IMR-90 (cell line): Measurements from ENCODE around the gene WHRN. TPM values are rescaled to one million over a fixed set of nuclear protein-coding genes. Genes with fewer than 3 reads are reported as not detected.

ENCODE experiments used
- ATAC-seq: fragments of 200-7000 bp; cut with Tn5 transposase; 2 replicates; pipeline ENCODE4 v1.9.1; 2020; ENCODE audit warnings: low read depth, mild to moderate bottlenecking, moderate library complexity
- BruUV-seq: library from RNA; stranded (reverse); fragments of 400-500 nt; replicated peaks from 2 replicates; lab custom pipeline; 2021; lab: Mats Ljungman, UMichigan
- CTCF ChIA-PET: fragments of 300-600 bp; formaldehyde crosslinking; extraction: SDS; loops from one replicate; lab custom pipeline; 2021; ENCODE audit warnings: antibody characterized with exemption; lab: Yijun Ruan, JAX
- POLR2A ChIA-PET: fragments of 300-600 bp; sonication (Branson Sonifier 250); formaldehyde crosslinking; loops from one replicate; lab custom pipeline; 2022; ENCODE audit warnings: antibody characterized with exemption; ENCODE audit not compliant: unreplicated experiment; lab: Charles Lee
- DNase-seq: peaks from one replicate; pipeline ENCODE4 v3.0.0; 2013
- H2AFZ ChIP-seq: replicated peaks from 2 replicates; pipeline ENCODE3; 2013; ENCODE audit warnings: low read length, mild to moderate bottlenecking; ENCODE audit not compliant: poor library complexity
- H2AK5ac ChIP-seq: 2 replicates; pipeline ENCODE4 v1.6.1; 2013; ENCODE audit warnings: low read depth, low read length, inconsistent platforms
- H2AK9ac ChIP-seq: replicated peaks from 2 replicates; pipeline ENCODE3; 2013; ENCODE audit warnings: mild to moderate bottlenecking, low read depth, low read length, moderate library complexity; ENCODE audit not compliant: poor library complexity
- H2BK120ac ChIP-seq: 2 replicates; pipeline ENCODE4 v1.6.1; 2013; ENCODE audit warnings: low read depth, low read length, inconsistent platforms
- H2BK15ac ChIP-seq: 3 replicates; pipeline ENCODE4 v1.6.1; 2013; ENCODE audit warnings: low read depth, low read length, inconsistent platforms
- H2BK20ac ChIP-seq: 2 replicates; pipeline ENCODE4 v1.6.1; 2013; ENCODE audit warnings: low read depth, mild to moderate bottlenecking, inconsistent platforms, low read length, moderate library complexity
- H2BK5ac ChIP-seq: 2 replicates; pipeline ENCODE4 v1.6.1; 2013; ENCODE audit warnings: mild to moderate bottlenecking, low read depth, low read length, inconsistent platforms; ENCODE audit not compliant: poor library complexity, severe bottlenecking
- H3K14ac ChIP-seq: replicated peaks from 2 replicates; pipeline ENCODE4 v1.6.1; 2013; ENCODE audit warnings: low read depth, low read length, inconsistent platforms
- H3K18ac ChIP-seq: 2 replicates; pipeline ENCODE4 v1.6.1; 2013; ENCODE audit warnings: low read depth, low read length, control low read depth
- H3K23ac ChIP-seq: 2 replicates; pipeline ENCODE4 v1.6.1; 2013; ENCODE audit warnings: low read depth, low read length, inconsistent platforms
- H3K27ac ChIP-seq: 2 replicates; pipeline ENCODE4 v1.5.1; 2013; ENCODE audit warnings: mild to moderate bottlenecking, control low read depth, low read length; ENCODE audit not compliant: insufficient read depth
- H3K27me3 ChIP-seq: 2 replicates; pipeline ENCODE4 v1.6.1; 2013; ENCODE audit warnings: low read length; ENCODE audit not compliant: control insufficient read depth, insufficient read depth
- H3K36me3 ChIP-seq: 2 replicates; pipeline ENCODE4 v1.6.1; 2013; ENCODE audit warnings: low read length, mixed read lengths; ENCODE audit not compliant: control insufficient read depth, insufficient read depth
- H3K4ac ChIP-seq: 2 replicates; pipeline ENCODE4 v1.6.1; 2013; ENCODE audit warnings: low read depth, low read length, inconsistent platforms
- H3K4me1 ChIP-seq: 2 replicates; pipeline ENCODE4 v1.6.1; 2013; ENCODE audit warnings: low read length, mixed read lengths; ENCODE audit not compliant: control insufficient read depth, insufficient read depth
- H3K4me2 ChIP-seq: 2 replicates; pipeline ENCODE4 v1.6.1; 2013; ENCODE audit warnings: low read depth, mild to moderate bottlenecking, control low read depth, low read length, moderate library complexity
- H3K4me3 ChIP-seq: 2 replicates; pipeline ENCODE4 v1.5.1; 2013; ENCODE audit warnings: low read depth, mild to moderate bottlenecking, control low read depth, low read length, moderate library complexity; ENCODE audit not compliant: insufficient read depth
- H3K56ac ChIP-seq: 2 replicates; pipeline ENCODE4 v1.6.1; 2013; ENCODE audit warnings: low read length, inconsistent platforms; ENCODE audit not compliant: insufficient read depth; ENCODE audit errors: extremely low read depth
- H3K79me1 ChIP-seq, 2 experiments: 2 replicates each; pipeline ENCODE4 v1.6.1; 2013; ENCODE audit warnings: low read length in 2 of 2, inconsistent platforms in 1 of 2, low read depth in 1 of 2
- H3K9ac ChIP-seq: 2 replicates; pipeline ENCODE4 v1.6.1; 2013; ENCODE audit warnings: low read depth, low read length, control low read depth
- H3K9me1 ChIP-seq: 2 replicates; pipeline ENCODE4 v1.6.1; 2013; ENCODE audit warnings: low read length, inconsistent platforms; ENCODE audit not compliant: insufficient read depth
- H3K9me3 ChIP-seq: 2 replicates; pipeline ENCODE4 v1.6.1; 2013; ENCODE audit warnings: low read length; ENCODE audit not compliant: control insufficient read depth, insufficient read depth
- H4K20me1 ChIP-seq: 2 replicates; pipeline ENCODE4 v1.6.1; 2013; ENCODE audit warnings: low read length, inconsistent platforms; ENCODE audit not compliant: insufficient read depth
- H4K5ac ChIP-seq: 2 replicates; pipeline ENCODE4 v1.6.1; 2013; ENCODE audit warnings: mild to moderate bottlenecking, low read depth, low read length, control low read depth
- H4K8ac ChIP-seq, 2 experiments: 2 replicates each; pipeline ENCODE4 v1.6.1; 2013; ENCODE audit warnings: low read depth in 2 of 2, low read length in 2 of 2, control low read depth in 1 of 2, inconsistent platforms in 1 of 2
- H4K91ac ChIP-seq: 2 replicates; pipeline ENCODE4 v1.6.1; 2013; ENCODE audit warnings: low read depth, low read length, inconsistent platforms; ENCODE audit not compliant: insufficient read depth
- CEBPB ChIP-seq: IDR thresholded peaks from 2 replicates; pipeline ENCODE4 v1.6.1; 2012; ENCODE audit warnings: low read depth, low read length, improper control_type of control experiment
- CHD1 ChIP-seq: IDR thresholded peaks from 2 replicates; pipeline ENCODE4 v1.6.1; 2012; ENCODE audit warnings: low read depth, low read length, improper control_type of control experiment
- FOS ChIP-seq: fragments of 150-350 bp; IDR thresholded peaks from 2 replicates; pipeline ENCODE4 v1.6.1; 2016; ENCODE audit warnings: low read depth, low read length
- MXI1 ChIP-seq: IDR thresholded peaks from 2 replicates; pipeline ENCODE4 v1.6.1; 2012; ENCODE audit warnings: low read depth, mild to moderate bottlenecking, low read length, moderate library complexity, borderline replicate concordance
- NFE2L2 ChIP-seq: fragments of 150-350 bp; IDR thresholded peaks from 2 replicates; pipeline ENCODE4 v1.6.1; 2016; ENCODE audit warnings: low read depth, mild to moderate bottlenecking, low read length
- POLR2A ChIP-seq: IDR thresholded peaks from 2 replicates; pipeline ENCODE4 v1.6.1; 2012; ENCODE audit warnings: mild to moderate bottlenecking, low read depth, low read length
- RCOR1 ChIP-seq: IDR thresholded peaks from 2 replicates; pipeline ENCODE4 v1.6.1; 2012; ENCODE audit warnings: mild to moderate bottlenecking, low read length, improper control_type of control experiment; ENCODE audit not compliant: insufficient replicate concordance
- RFX5 ChIP-seq: IDR thresholded peaks from 2 replicates; pipeline ENCODE4 v1.8.0; 2012; ENCODE audit warnings: low read depth, mild to moderate bottlenecking, low read length, moderate library complexity
- WGBS, 2 experiments: methylation state at CpG; one replicate each; pipeline versions ENCODE4 v1.1.5 to v1.1.7; 2013; ENCODE audit warnings: missing lambda C conversion rate in 2 of 2; ENCODE audit not compliant: insufficient read length in 1 of 2; ENCODE audit errors: extremely low coverage in 2 of 2; 5-methylcytosine and 5-hydroxymethylcytosine counted together
- dilution Hi-C: fragments of 300-500 bp; cut with HindIII; formaldehyde crosslinking; loops from one replicate; pipeline ENCODE4 v1.14.3; 2018; ENCODE audit warnings: low sequenced_read_pairs; ENCODE audit not compliant: unreplicated experiment
- in situ Hi-C: fragments of 300-500 bp; cut with MboI; formaldehyde crosslinking; loops from 3 replicates; pipeline ENCODE4 v1.14.3; 2019; ENCODE audit warnings: low sequenced_read_pairs, inconsistent platforms, mixed read lengths
- intact Hi-C: fragments of 100-400 bp; cut with micrococcal nuclease; formaldehyde crosslinking; loops from 2 replicates; pipeline ENCODE4 v1.10.0; 2022
- polyA plus RNA-seq, 3 experiments: library from polyadenylated mRNA; depleted of rRNA; stranded (reverse); fragments of >200 nt; gene quantifications; 2 replicates each; pipeline ENCODE4 v1.2.3, GENCODE V29; 2012; ENCODE audit warnings: low replicate concordance in 1 of 3
- total RNA-seq: library from RNA; depleted of rRNA; stranded (reverse); fragments of >200 nt; gene quantifications from 2 replicates; pipeline ENCODE4 v1.2.3, GENCODE V29; 2012
- TF ChIP-seq, protein P1 (sequence below): fragments of 150-350 bp; IDR thresholded peaks from 2 replicates; pipeline ENCODE4 v1.6.1; 2017; ENCODE audit warnings: mild to moderate bottlenecking, antibody characterized with exemption, low read length, low read depth
- TF ChIP-seq, protein P2 (sequence below): fragments of 150-350 bp; IDR thresholded peaks from 2 replicates; pipeline ENCODE4 v1.6.1; 2016; ENCODE audit warnings: low read depth, mild to moderate bottlenecking, low read length, moderate library complexity, borderline replicate concordance

The WHRN gene
- total and polyA plus RNA-seq, 2 of the 4 experiments (the other 2 are of a cell fraction): 0.18 to 2.6 TPM

DNA sequence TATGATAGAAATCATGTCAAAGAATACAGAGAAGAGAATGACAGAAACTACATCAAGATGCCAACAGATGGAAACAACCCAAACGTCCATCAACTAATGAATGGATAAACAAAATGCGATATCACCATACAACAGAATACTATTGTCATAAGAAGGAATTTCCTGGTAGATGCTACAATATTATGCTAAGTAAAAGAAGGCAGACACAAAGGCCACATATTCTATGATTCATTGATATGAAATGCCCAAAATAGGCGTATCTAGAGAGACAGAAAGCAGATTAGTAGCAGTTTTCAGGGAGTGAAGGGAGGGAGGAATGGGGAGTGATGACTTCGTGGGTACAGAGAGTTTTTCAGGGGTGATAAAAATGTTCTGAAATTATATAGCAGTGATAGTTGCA, 59.2 kb downstream of the WHRN start:
- no peak overlapping the region for H4K8ac ChIP-seq
- no peak overlapping the region for H2AK5ac ChIP-seq
- H2AK9ac ChIP-seq: no peak overlapping the region
- H4K91ac ChIP-seq: no peak overlapping the region
- no peak overlapping the region for H2BK5ac ChIP-seq
- H3K23ac ChIP-seq: no peak overlapping the region
- H3K9ac ChIP-seq: no peak overlapping the region
- H3K18ac ChIP-seq: no peak overlapping the region
- no peak overlapping the region for H3K27ac ChIP-seq
- DNase-seq: peak; percentile 37
- no peak for TF ChIP-seq POLR2A
- TF ChIP-seq CEBPB: no peak
- no peak for TF ChIP-seq RFX5
- TF ChIP-seq CHD1: no peak
- no peak for TF ChIP-seq FOS
- TF ChIP-seq NFE2L2: no peak
- TF ChIP-seq RCOR1: no peak
- TF ChIP-seq, protein P1, sequence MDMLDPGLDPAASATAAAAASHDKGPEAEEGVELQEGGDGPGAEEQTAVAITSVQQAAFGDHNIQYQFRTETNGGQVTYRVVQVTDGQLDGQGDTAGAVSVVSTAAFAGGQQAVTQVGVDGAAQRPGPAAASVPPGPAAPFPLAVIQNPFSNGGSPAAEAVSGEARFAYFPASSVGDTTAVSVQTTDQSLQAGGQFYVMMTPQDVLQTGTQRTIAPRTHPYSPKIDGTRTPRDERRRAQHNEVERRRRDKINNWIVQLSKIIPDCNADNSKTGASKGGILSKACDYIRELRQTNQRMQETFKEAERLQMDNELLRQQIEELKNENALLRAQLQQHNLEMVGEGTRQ: no peak
- TF ChIP-seq, protein P2, sequence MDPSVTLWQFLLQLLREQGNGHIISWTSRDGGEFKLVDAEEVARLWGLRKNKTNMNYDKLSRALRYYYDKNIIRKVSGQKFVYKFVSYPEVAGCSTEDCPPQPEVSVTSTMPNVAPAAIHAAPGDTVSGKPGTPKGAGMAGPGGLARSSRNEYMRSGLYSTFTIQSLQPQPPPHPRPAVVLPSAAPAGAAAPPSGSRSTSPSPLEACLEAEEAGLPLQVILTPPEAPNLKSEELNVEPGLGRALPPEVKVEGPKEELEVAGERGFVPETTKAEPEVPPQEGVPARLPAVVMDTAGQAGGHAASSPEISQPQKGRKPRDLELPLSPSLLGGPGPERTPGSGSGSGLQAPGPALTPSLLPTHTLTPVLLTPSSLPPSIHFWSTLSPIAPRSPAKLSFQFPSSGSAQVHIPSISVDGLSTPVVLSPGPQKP: no peak
- no peak for TF ChIP-seq MXI1
- H3K4me3 ChIP-seq: no peak overlapping the region
- H3K9me1 ChIP-seq: peaks cover 5% of the 10 kb centered on the region; the same call in 1 of the 2 replicates
- dilution Hi-C loops (no loop called here), in situ Hi-C loops (loop anchor here (25.0 kb wide), 1 partner anchor 1066 kb away; no protein-coding TSS in a partner anchor), intact Hi-C loops (no loop called here)
- H3K4ac ChIP-seq: no peak overlapping the region
- WGBS, 2 experiments: no CpG with 5 or more reads among the region's 4 CpGs
- no peak overlapping the region for H3K56ac ChIP-seq
- no peak overlapping the region for H2BK120ac ChIP-seq
- H3K27me3 ChIP-seq: peaks cover 8% of the 10 kb centered on the region; the same call in 1 of the 2 replicates
- CTCF ChIA-PET: no interaction called here
- no peaks in the 10 kb centered on the region for H3K36me3 ChIP-seq
- no peak overlapping the region for H2BK20ac ChIP-seq
- no peak overlapping the region for H2AFZ ChIP-seq
- peak; percentile 88 for ATAC-seq
- H3K14ac ChIP-seq: no peak overlapping the region
- H3K79me1 ChIP-seq: no peaks in the 10 kb centered on the region
- H3K9me3 ChIP-seq: no peaks in the 10 kb centered on the region
- no peaks in the 10 kb centered on the region for H4K20me1 ChIP-seq
- H3K4me1 ChIP-seq: peaks cover 5% of the 10 kb centered on the region; the same call in 1 of the 2 replicates
- POLR2A ChIA-PET: interaction anchor here (0.6 kb wide), 1 partner anchor 47 kb away, joined by 5 read pairs; no protein-coding TSS in a partner anchor
- H4K5ac ChIP-seq: no peak overlapping the region
- no TSS peak for BruUV-seq
- H2BK15ac ChIP-seq: no peak overlapping the region
- no peak overlapping the region for H3K4me2 ChIP-seq
